Uterus (tissue), 2 donors: ENCODE measurements around the gene EPS8L3.

Experiments used
- POLR2A ChIP-seq, 2 donors: fragments of 450-650 bp; IDR thresholded peaks; one replicate each; pipeline ENCODE4 v1.6.1; 2016; ENCODE audit warnings: antibody characterized with exemption in 2 of 2, mild to moderate bottlenecking in 1 of 2, moderate library complexity in 1 of 2
- TF ChIP-seq, protein P1 (sequence below), 4 experiments: fragments of 200-600 bp in 2 of 4; fragments of 450-650 bp in 2 of 4; sonication (generic) in 2 of 4; IDR thresholded peaks; one replicate each; pipeline ENCODE4 v1.5.1; 2016 to 2019; ENCODE audit warnings: antibody characterized with exemption in 4 of 4, mild to moderate bottlenecking in 2 of 4, moderate library complexity in 1 of 4

DNA sequence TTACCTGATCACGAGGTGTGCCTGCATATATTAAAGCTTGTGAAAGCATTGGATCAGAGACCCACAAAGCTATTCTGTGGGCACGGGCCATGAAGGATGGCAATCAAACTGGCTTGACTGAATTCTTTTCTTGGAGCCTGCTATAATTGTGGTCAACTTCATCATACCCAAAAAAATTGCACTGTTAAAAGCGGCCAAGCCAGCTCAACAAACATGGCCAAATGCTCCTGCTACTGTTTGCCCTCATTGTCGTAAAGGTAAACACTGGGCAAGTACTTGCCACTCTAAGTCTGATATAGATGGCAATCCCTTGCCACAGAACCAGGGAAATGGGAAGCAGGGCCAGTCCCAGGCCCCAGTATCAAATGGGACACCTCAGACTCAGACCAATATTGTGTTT lies 58.3 kb downstream of the EPS8L3 start:
- TF ChIP-seq, protein P1, sequence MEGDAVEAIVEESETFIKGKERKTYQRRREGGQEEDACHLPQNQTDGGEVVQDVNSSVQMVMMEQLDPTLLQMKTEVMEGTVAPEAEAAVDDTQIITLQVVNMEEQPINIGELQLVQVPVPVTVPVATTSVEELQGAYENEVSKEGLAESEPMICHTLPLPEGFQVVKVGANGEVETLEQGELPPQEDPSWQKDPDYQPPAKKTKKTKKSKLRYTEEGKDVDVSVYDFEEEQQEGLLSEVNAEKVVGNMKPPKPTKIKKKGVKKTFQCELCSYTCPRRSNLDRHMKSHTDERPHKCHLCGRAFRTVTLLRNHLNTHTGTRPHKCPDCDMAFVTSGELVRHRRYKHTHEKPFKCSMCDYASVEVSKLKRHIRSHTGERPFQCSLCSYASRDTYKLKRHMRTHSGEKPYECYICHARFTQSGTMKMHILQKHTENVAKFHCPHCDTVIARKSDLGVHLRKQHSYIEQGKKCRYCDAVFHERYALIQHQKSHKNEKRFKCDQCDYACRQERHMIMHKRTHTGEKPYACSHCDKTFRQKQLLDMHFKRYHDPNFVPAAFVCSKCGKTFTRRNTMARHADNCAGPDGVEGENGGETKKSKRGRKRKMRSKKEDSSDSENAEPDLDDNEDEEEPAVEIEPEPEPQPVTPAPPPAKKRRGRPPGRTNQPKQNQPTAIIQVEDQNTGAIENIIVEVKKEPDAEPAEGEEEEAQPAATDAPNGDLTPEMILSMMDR (IDR thresholded peaks at IDR 0.05), result no peak
- TF ChIP-seq POLR2A (IDR thresholded peaks at IDR 0.05), result no peak
